OCI-LY3 (cell line): ENCODE measurements around the gene KIF2A.

Experiments
- EZH2phosphoT487 ChIP-seq: fragments of 200-600 bp; shearing (Covaris generic); IDR thresholded peaks from 2 replicates; pipeline ENCODE4 v1.6.1; 2018; ENCODE audit warnings: antibody characterized with exemption, mixed run types, low read depth
- TF ChIP-seq, protein P1 (sequence below): fragments of 200-600, 300-600 bp; sonication (generic); IDR thresholded peaks from 2 replicates; pipeline ENCODE4 v1.5.1; 2014; ENCODE audit warnings: antibody characterized with exemption, low read length, low read depth

DNA sequence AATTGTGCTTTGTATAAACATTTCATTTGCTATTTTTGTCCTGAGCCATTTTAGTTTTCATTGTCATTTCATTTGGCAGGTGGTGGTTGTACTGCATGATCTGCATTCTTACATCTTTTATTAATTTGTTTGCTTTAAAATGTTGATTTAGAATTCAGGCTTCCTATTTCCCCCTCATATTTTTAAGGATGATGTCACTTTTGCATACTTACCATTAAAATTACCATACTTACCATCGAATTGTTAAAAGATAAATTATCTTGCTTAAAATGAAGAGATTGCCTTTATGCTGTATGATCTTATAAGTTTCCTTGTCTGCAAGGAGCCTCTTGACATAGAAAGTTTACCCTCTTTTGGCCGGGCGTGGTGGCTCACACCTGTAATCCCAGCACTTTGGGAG is 66.6 kb downstream of the KIF2A start:
- TF ChIP-seq, protein P1, sequence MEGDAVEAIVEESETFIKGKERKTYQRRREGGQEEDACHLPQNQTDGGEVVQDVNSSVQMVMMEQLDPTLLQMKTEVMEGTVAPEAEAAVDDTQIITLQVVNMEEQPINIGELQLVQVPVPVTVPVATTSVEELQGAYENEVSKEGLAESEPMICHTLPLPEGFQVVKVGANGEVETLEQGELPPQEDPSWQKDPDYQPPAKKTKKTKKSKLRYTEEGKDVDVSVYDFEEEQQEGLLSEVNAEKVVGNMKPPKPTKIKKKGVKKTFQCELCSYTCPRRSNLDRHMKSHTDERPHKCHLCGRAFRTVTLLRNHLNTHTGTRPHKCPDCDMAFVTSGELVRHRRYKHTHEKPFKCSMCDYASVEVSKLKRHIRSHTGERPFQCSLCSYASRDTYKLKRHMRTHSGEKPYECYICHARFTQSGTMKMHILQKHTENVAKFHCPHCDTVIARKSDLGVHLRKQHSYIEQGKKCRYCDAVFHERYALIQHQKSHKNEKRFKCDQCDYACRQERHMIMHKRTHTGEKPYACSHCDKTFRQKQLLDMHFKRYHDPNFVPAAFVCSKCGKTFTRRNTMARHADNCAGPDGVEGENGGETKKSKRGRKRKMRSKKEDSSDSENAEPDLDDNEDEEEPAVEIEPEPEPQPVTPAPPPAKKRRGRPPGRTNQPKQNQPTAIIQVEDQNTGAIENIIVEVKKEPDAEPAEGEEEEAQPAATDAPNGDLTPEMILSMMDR: no peak
- no peak for TF ChIP-seq EZH2phosphoT487
